Naive thymus-derived CD4-positive, alpha-beta T cell (primary cell): Measurements from ENCODE around the gene ZNF576. TPM values are rescaled to one million over a fixed set of nuclear protein-coding genes. Genes with fewer than 3 reads are reported as not detected.

Experiments used
- ATAC-seq: fragments of 150-1000 bp; cut with Tn5 transposase; 2 replicates; pipeline ENCODE4 v1.10.0; 2021; ENCODE audit warnings: mild to moderate bottlenecking, moderate library complexity
- CTCF ChIA-PET: fragments of 350-600 bp; sonication (Branson Sonifier 250); formaldehyde crosslinking; loops from one replicate; lab custom pipeline; 2021; ENCODE audit warnings: antibody characterized with exemption; lab: Charles Lee
- POLR2A ChIA-PET: fragments of 350-600 bp; sonication (Branson Sonifier 250); formaldehyde crosslinking; loops from one replicate; lab custom pipeline; 2021; ENCODE audit warnings: antibody characterized with exemption, inconsistent platforms; lab: Charles Lee
- DNase-seq, 9 donors: peaks; one replicate each; pipeline versions ENCODE4 v3.0.0 to v3.0.0-alpha.2; 2020 to 2022; ENCODE audit warnings: mixed read lengths in 1 of 9
- H3K27ac ChIP-seq: one replicate; pipeline ENCODE4 v1.7.0; 2013; ENCODE audit warnings: mild to moderate bottlenecking, low read depth, low read length, moderate library complexity
- H3K27me3 ChIP-seq, 2 donors: one replicate each; pipeline ENCODE4 v1.7.0; 2013; ENCODE audit warnings: low read length in 2 of 2, mild to moderate bottlenecking in 2 of 2, moderate library complexity in 2 of 2; ENCODE audit not compliant: control insufficient read depth in 2 of 2, insufficient read depth in 2 of 2
- H3K36me3 ChIP-seq, 3 experiments: 1 replicate in 2 of 3; 2 replicates in 1 of 3; pipeline ENCODE4 v1.7.0; 2013; ENCODE audit warnings: low read length in 3 of 3, mild to moderate bottlenecking in 3 of 3, moderate library complexity in 1 of 3; ENCODE audit not compliant: insufficient read depth in 3 of 3, control insufficient read depth in 2 of 3
- H3K4me1 ChIP-seq, 2 donors: one replicate each; pipeline ENCODE4 v1.7.0; 2013; ENCODE audit warnings: low read length in 2 of 2, mild to moderate bottlenecking in 2 of 2, moderate library complexity in 1 of 2; ENCODE audit not compliant: control insufficient read depth in 2 of 2, insufficient read depth in 2 of 2
- H3K4me3 ChIP-seq: 2 replicates; pipeline ENCODE4 v1.7.0; 2013; ENCODE audit warnings: mild to moderate bottlenecking, low read length
- H3K9me3 ChIP-seq, 3 experiments: 1 replicate in 2 of 3; 2 replicates in 1 of 3; pipeline ENCODE4 v1.7.0; 2013; ENCODE audit warnings: low read length in 3 of 3; ENCODE audit not compliant: control insufficient read depth in 2 of 3
- H3K27ac Mint-ChIP-seq, 9 donors: one replicate each; pipeline ENCODE4 v1.8.0; 2020 to 2022; ENCODE audit warnings: mixed read lengths in 9 of 9, mild to moderate bottlenecking in 8 of 9, moderate library complexity in 5 of 9, inconsistent platforms in 2 of 9
- H3K27me3 Mint-ChIP-seq, 5 donors: one replicate each; pipeline ENCODE4 v1.8.0; 2021 to 2022; ENCODE audit warnings: mixed read lengths in 5 of 5, mild to moderate bottlenecking in 1 of 5
- H3K36me3 Mint-ChIP-seq, 5 donors: one replicate each; pipeline ENCODE4 v1.8.0; 2020 to 2022; ENCODE audit warnings: mixed read lengths in 5 of 5, mild to moderate bottlenecking in 3 of 5, inconsistent platforms in 1 of 5
- H3K4me1 Mint-ChIP-seq, 7 donors: one replicate each; pipeline ENCODE4 v1.8.0; 2020 to 2022; ENCODE audit warnings: mixed read lengths in 7 of 7, mild to moderate bottlenecking in 3 of 7, inconsistent platforms in 1 of 7
- H3K4me3 Mint-ChIP-seq, 10 donors: one replicate each; pipeline ENCODE4 v1.8.0; 2020 to 2022; ENCODE audit warnings: mild to moderate bottlenecking in 10 of 10, mixed read lengths in 10 of 10, moderate library complexity in 6 of 10, inconsistent platforms in 2 of 10
- H3K9me3 Mint-ChIP-seq, 11 donors: one replicate each; pipeline ENCODE4 v1.8.0; 2020 to 2022; ENCODE audit warnings: mixed read lengths in 11 of 11, mild to moderate bottlenecking in 4 of 11, inconsistent platforms in 1 of 11, moderate library complexity in 1 of 11
- intact Hi-C, 2 donors: fragments of 100-400 bp; cut with micrococcal nuclease; formaldehyde crosslinking; loops; one replicate each; pipeline ENCODE4 v1.15.1; 2023
- polyA plus RNA-seq, 2 donors: library from polyadenylated mRNA; unstranded; fragments of 300-500 nt; fragmentation: Illumina TruSeq; gene quantifications; one replicate each; pipeline ENCODE4 v1.2.3, GENCODE V29; 2021
- total RNA-seq, 6 experiments: library from RNA in 5 of 6; stranded (reverse) in 5 of 6; gene quantifications; 1 replicate in 5 of 6; 2 replicates in 1 of 6; pipeline ENCODE4 v1.2.3 and lab custom pipeline; 2021 to 2026

Gene ZNF576
- total and polyA plus RNA-seq, 7 experiments from 2014 or later, result 8.6 to 20.6 (median 15.7) TPM

DNA sequence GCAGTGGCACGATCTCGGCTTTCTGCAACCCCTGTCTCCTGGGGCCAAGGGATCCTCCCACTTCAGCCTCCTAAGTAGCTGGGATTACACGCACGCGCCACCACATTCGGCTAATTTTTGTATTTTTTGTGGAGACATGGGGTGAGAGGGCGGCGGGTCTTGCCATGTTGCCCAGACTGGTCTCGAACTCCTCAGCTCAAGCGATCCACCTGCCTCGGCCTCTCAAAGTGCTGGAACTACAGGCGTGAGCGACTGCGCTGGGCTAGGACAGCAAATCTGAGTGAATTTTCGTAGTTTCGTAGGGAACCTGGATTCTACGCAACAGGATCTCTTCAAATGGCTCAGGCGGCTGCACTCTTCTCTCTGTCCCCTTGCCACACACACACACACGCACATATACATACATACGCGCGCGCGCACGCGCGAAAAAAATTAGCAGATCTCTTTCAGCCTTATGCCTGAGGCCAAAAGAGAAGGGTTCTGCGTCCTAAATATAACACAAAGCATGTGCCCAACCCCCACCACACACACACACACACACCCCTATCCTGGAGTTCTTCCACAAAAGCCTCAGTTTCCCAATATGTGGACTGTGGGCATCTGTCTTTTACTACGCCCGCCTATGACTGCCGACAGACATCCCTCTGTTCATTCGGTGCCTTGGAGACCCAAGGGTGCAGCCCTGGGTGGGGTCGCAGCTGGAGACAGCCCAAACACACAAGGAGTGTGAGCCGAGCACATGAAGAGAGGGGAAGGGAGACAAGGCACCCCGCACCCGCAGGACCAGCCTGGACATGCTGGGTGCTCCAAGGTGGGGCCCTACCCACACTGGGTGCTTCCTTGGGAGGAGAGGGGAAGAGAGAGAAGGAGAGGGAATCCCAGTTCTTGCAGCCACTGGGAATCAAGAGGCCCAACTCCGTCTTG, 20.2 kb upstream of the ZNF576 start:
- H3K4me1 ChIP-seq, result peaks cover 12 to 14% of the 10 kb centered on the region in 2 donors
- Mint-ChIP-seq H3K9me3 (peaks cover 0 to 1% (median 0%) of the 10 kb centered on the region in 11 donors), H3K27me3 (peaks cover 0 to 5% (median 0%) of the 10 kb centered on the region in 5 donors), H3K4me1 (peaks cover 22 to 56% (median 45%) of the 10 kb centered on the region in 7 donors), H3K27ac (peak overlapping the region; percentile 72 to 98 (median 93)), H3K4me3 (peak overlapping the region; percentile 70 to 98 (median 93)), H3K36me3 (peaks cover 0 to 8% (median 3%) of the 10 kb centered on the region in 5 donors)
- ChIA-PET CTCF (interaction anchor here (1.0 to 3.4 kb wide), 3 partner anchors 20 to 21 kb away, joined by 3 to 36 read pairs (median 3); partner anchors contain the start of genes IRGQ and ZNF576), POLR2A (interaction anchor here (1.3 to 5.1 kb wide), 2 partner anchors 20 to 113 kb away, joined by 3 to 51 read pairs; partner anchors contain the start of genes IRGQ and ZNF576)
- peak overlapping the region; percentile 81 for H3K27ac ChIP-seq
- H3K4me3 ChIP-seq, result peak overlapping the region; percentile 52
- H3K36me3 ChIP-seq, result no peaks in the 10 kb centered on the region
- intact Hi-C loops, result loop anchor here (1.0 to 5.0 kb wide), 9 partner anchors 14 to 179 kb away; partner anchors contain the start of genes IRGQ (in 2 of the 2), ZNF428 (in 2 of the 2), ZNF575 (in 2 of the 2) and ZNF576 (in 2 of the 2)
- no peaks in the 10 kb centered on the region for H3K27me3 ChIP-seq
- no peak for ATAC-seq
- no peaks in the 10 kb centered on the region for H3K9me3 ChIP-seq
- DNase-seq, result peak in 1 of 9 donors; percentile 16

DNA sequence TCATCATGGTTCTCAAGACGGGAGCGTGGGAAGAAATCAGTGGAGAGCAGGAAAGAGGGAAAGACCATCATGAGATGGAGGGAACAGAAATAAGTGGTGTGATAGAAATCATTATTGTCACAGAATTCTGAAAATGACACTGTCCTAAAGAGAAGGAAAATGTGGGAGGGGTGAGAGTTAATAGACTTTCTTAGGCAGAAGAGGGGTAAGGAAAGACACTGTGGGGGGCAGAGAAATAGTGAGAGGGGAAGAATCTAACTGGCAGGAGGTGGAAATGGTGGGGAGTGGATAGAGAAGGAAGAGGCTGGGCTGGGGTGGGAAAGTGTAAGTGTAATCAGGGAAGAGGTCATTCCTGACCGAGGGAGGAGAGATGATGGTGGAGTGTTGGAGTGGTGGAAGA, 17.6 kb upstream of the ZNF576 start:
- H3K4me1 Mint-ChIP-seq, result peaks cover 12 to 51% (median 32%) of the 10 kb centered on the region in 7 donors

DNA sequence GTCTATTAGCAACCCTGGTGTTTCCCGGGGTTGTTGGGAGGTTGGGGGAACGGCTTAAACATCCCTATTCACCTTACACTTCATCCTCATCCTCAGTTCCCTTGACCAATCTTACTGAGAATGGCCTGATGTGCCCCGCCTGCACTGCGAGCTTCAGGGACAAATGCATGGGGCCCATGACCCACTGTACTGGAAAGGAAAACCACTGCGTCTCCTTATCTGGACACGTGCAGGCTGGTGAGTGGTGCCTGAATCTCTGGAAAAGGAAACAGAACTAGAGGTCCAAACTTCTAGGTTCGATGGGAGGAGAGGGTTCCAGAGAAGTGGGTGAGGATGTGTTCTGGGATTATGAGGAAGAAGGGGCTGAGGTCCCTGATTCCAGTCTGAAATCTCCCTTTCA, 14.9 kb upstream of the ZNF576 start:
- H3K27ac Mint-ChIP-seq, result peak overlapping the region in 5 of 9 donors; percentile 8 to 92 (median 53)
- Histone ChIP-seq H3K27me3 (no peaks in the 10 kb centered on the region), H3K4me1 (peaks cover 0 to 4% of the 10 kb centered on the region in 2 donors), H3K27ac (no peak overlapping the region), H3K9me3 (no peaks in the 10 kb centered on the region), H3K36me3 (no peaks in the 10 kb centered on the region), H3K4me3 (no peak overlapping the region)
- no peak for ATAC-seq
- DNase-seq, result no peak
- H3K4me1 Mint-ChIP-seq, result peaks cover 7 to 44% (median 24%) of the 10 kb centered on the region in 7 donors
- peaks cover 0 to 5% (median 0%) of the 10 kb centered on the region in 5 donors for H3K27me3 Mint-ChIP-seq
- CTCF ChIA-PET, result interaction anchor here (0.6 kb wide), 1 partner anchor 53 kb away, joined by 3 read pairs; no protein-coding TSS in a partner anchor
- H3K4me3 Mint-ChIP-seq, result peak overlapping the region in 2 of 10 donors; percentile 12 to 84
- no peaks in the 10 kb centered on the region for H3K9me3 Mint-ChIP-seq
- intact Hi-C loops, result no loop called here
- POLR2A ChIA-PET, result no interaction called here
- peaks cover 0 to 11% (median 0%) of the 10 kb centered on the region in 5 donors for H3K36me3 Mint-ChIP-seq

More for the DNA sequence above, 17.6 kb upstream of the ZNF576 start:
- no peak for ATAC-seq
- H3K9me3 Mint-ChIP-seq, result peaks cover 0 to 1% (median 0%) of the 10 kb centered on the region in 11 donors
- H3K27ac ChIP-seq, result no peak overlapping the region
- no peaks in the 10 kb centered on the region for H3K36me3 ChIP-seq
- H3K27me3 ChIP-seq, result no peaks in the 10 kb centered on the region
- peaks cover 12 to 18% of the 10 kb centered on the region in 2 donors for H3K4me1 ChIP-seq
- H3K9me3 ChIP-seq, result no peaks in the 10 kb centered on the region
- peak overlapping the region in 9 of 10 donors; percentile 6 to 86 (median 48) for H3K4me3 Mint-ChIP-seq
- DNase-seq, result no peak
- POLR2A ChIA-PET, result interaction anchor here (0.9 kb wide), 1 partner anchor 17 kb away, joined by 3 read pairs; the partner anchor contains the start of gene IRGQ
- H3K36me3 Mint-ChIP-seq, result peaks cover 0 to 5% (median 0%) of the 10 kb centered on the region in 5 donors
- H3K27ac Mint-ChIP-seq, result peak overlapping the region in 6 of 9 donors; percentile 32 to 73 (median 54)
- CTCF ChIA-PET, result no interaction called here
- intact Hi-C loops, result loop anchor here in 1 of 2 donors (5.0 kb wide), 1 partner anchor 116 kb away; no protein-coding TSS in a partner anchor
- peaks cover 0 to 5% (median 0%) of the 10 kb centered on the region in 5 donors for H3K27me3 Mint-ChIP-seq
- no peak overlapping the region for H3K4me3 ChIP-seq

DNA sequence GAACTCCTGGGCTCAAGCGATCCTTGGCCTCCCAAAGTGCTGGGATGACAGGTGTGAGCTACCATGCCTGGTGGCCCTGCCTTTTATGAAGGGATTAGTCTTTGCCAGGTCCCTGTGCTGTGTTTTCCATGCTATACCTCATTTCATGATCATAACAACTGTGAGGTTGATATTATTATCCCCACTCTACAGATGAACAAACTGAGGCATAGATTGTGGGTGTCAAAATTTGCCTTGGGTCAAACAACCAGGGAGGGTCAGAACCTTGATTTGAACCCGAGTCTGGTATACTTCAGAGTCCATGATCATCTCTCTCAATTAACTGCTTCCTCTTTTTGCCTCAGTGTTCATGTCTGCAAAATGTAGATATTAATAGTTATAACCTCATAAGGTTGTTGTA, 13.9 kb upstream of the ZNF576 start:
- intact Hi-C loops, result no loop called here
- Mint-ChIP-seq H3K4me1 (peaks cover 7 to 44% (median 15%) of the 10 kb centered on the region in 7 donors), H3K4me3 (no peak overlapping the region), H3K9me3 (no peaks in the 10 kb centered on the region), H3K36me3 (peaks cover 0 to 11% (median 0%) of the 10 kb centered on the region in 5 donors), H3K27ac (no peak overlapping the region), H3K27me3 (peaks cover 0 to 5% (median 0%) of the 10 kb centered on the region in 5 donors)
- CTCF ChIA-PET, result no interaction called here
- H3K9me3 ChIP-seq, result no peaks in the 10 kb centered on the region
- no peak overlapping the region for H3K27ac ChIP-seq
- POLR2A ChIA-PET, result no interaction called here
- no peak overlapping the region for H3K4me3 ChIP-seq
- ATAC-seq (no peak), DNase-seq (no peak)
- H3K27me3 ChIP-seq, result no peaks in the 10 kb centered on the region
- H3K36me3 ChIP-seq, result no peaks in the 10 kb centered on the region
- peaks cover 0 to 4% of the 10 kb centered on the region in 2 donors for H3K4me1 ChIP-seq

GRCh38 chr19:43584484-43584883, 11.9 kb upstream of the ZNF576 start:
- ChIA-PET POLR2A (no interaction called here), CTCF (interaction anchor here (1.1 to 1.2 kb wide), 2 partner anchors 11 to 22 kb away, joined by 4 read pairs; partner anchors contain the start of genes IRGQ and ZNF576)
- H3K4me3 Mint-ChIP-seq, result no peak overlapping the region
- Histone ChIP-seq H3K27me3 (no peaks in the 10 kb centered on the region), H3K4me1 (peaks cover under 1 to 4% of the 10 kb centered on the region in 2 donors), H3K36me3 (no peaks in the 10 kb centered on the region), H3K27ac (no peak overlapping the region), H3K4me3 (no peak overlapping the region), H3K9me3 (no peaks in the 10 kb centered on the region)
- peaks cover 0 to 7% (median 0%) of the 10 kb centered on the region in 5 donors for H3K36me3 Mint-ChIP-seq
- no peaks in the 10 kb centered on the region for H3K9me3 Mint-ChIP-seq
- H3K27ac Mint-ChIP-seq, result peak overlapping the region in 4 of 9 donors; percentile 52 to 88 (median 80)
- ATAC-seq, result no peak
- DNase-seq, result no peak
- H3K4me1 Mint-ChIP-seq, result peaks cover 8 to 38% (median 18%) of the 10 kb centered on the region in 7 donors
- no peaks in the 10 kb centered on the region for H3K27me3 Mint-ChIP-seq
- intact Hi-C loops, result no loop called here

DNA sequence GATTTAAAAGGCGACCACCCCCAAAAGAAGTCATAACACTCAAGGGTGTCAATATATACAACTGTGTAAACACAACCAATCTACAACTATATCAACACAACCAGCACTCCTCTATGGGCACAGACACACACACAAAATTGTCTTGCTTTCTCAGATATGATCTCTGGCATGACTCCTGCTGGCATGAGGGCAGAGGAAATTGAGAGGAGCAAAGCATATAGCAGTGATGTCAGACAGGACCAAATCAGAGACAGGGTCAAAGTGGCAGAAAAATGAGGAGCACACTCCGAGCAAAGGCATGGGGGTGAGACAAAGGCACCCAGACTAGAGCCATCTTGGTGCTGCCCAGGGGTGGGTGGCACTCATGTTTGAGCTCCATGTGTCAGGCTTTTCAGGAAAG, 10.0 kb upstream of the ZNF576 start:
- H3K27me3 Mint-ChIP-seq, result no peaks in the 10 kb centered on the region
- no peak overlapping the region for H3K27ac ChIP-seq
- DNase-seq, result no peak
- ChIA-PET CTCF (no interaction called here), POLR2A (interaction anchor here (0.8 kb wide), 1 partner anchor 10 kb away, joined by 3 read pairs; the partner anchor contains the start of genes IRGQ and ZNF576)
- no peaks in the 10 kb centered on the region for H3K9me3 ChIP-seq
- no peak overlapping the region for H3K4me3 Mint-ChIP-seq
- H3K4me3 ChIP-seq, result no peak overlapping the region
- H3K27me3 ChIP-seq, result no peaks in the 10 kb centered on the region
- peaks cover 0 to 13% (median 8%) of the 10 kb centered on the region in 5 donors for H3K36me3 Mint-ChIP-seq
- H3K4me1 Mint-ChIP-seq, result peaks cover 6 to 38% (median 19%) of the 10 kb centered on the region in 7 donors
- no peaks in the 10 kb centered on the region for H3K36me3 ChIP-seq
- ATAC-seq, result no peak
- no peaks in the 10 kb centered on the region for H3K9me3 Mint-ChIP-seq
- intact Hi-C loops, result no loop called here
- H3K4me1 ChIP-seq, result peaks cover 4 to 7% of the 10 kb centered on the region in 2 donors
- no peak overlapping the region for H3K27ac Mint-ChIP-seq
